Esophagus squamous epithelium (tissue), 4 donors: ENCODE measurements around the gene GSG1L.

Source experiments
- CTCF ChIP-seq, 6 experiments: fragments of 450-650 bp in 4 of 6; fragments of 200-600 bp in 2 of 6; sonication (generic) in 2 of 6; IDR thresholded peaks; one replicate each; pipeline ENCODE4 v1.5.1; 2016 to 2019; ENCODE audit warnings: antibody characterized with exemption in 6 of 6, mild to moderate bottlenecking in 4 of 6, moderate library complexity in 4 of 6
- POLR2A ChIP-seq, 4 donors: fragments of 450-650 bp; IDR thresholded peaks; one replicate each; pipeline ENCODE4 v1.6.1; 2017; ENCODE audit warnings: antibody characterized with exemption in 4 of 4, mild to moderate bottlenecking in 4 of 4, moderate library complexity in 3 of 4

- TF ChIP-seq CTCF (IDR thresholded peaks at IDR 0.05): no peak
- TF ChIP-seq POLR2A (IDR thresholded peaks at IDR 0.05): no peak
These were observed 69.9 kb downstream of the GSG1L start for GRCh38 chr16:27993587-27993986.
